GM03348 (cell line): Measurements from ENCODE around the gene DAZL.

Experiments
- DNase-seq: peaks from one replicate; pipeline ENCODE4 v3.0.0; 2012; ENCODE audit warnings: low spot score

DAZL gene

GRCh38 chr3:16543242-16543864 lies 61.9 kb downstream of the DAZL start:
- DNase-seq = no peak

- DNase-seq = no peak
Observed at GRCh38 chr3:16538507-16538906, 66.7 kb downstream of the DAZL start.

- DNase-seq = no peak
Observed at GRCh38 chr3:16536996-16537395, 68.2 kb downstream of the DAZL start.
